C4-2B (cell line): Measurements from ENCODE around the gene NSUN2.
A peak's percentile ranks its signal among the peaks of the same experiment; 100 is the strongest.

Experiments used
- H3K27ac ChIP-seq: fragments of 450-650 bp; 2 replicates; pipeline ENCODE4 v1.5.1; 2017
- ZFX ChIP-seq: fragments of 450-650 bp; IDR thresholded peaks from 2 replicates; pipeline ENCODE4 v1.6.1; 2017
- TF ChIP-seq, protein P1 (sequence below): fragments of 450-650 bp; conservative IDR thresholded peaks from 2 replicates; pipeline ENCODE4 v1.5.1; 2017; ENCODE audit warnings: mild to moderate bottlenecking

NSUN2 gene

DNA sequence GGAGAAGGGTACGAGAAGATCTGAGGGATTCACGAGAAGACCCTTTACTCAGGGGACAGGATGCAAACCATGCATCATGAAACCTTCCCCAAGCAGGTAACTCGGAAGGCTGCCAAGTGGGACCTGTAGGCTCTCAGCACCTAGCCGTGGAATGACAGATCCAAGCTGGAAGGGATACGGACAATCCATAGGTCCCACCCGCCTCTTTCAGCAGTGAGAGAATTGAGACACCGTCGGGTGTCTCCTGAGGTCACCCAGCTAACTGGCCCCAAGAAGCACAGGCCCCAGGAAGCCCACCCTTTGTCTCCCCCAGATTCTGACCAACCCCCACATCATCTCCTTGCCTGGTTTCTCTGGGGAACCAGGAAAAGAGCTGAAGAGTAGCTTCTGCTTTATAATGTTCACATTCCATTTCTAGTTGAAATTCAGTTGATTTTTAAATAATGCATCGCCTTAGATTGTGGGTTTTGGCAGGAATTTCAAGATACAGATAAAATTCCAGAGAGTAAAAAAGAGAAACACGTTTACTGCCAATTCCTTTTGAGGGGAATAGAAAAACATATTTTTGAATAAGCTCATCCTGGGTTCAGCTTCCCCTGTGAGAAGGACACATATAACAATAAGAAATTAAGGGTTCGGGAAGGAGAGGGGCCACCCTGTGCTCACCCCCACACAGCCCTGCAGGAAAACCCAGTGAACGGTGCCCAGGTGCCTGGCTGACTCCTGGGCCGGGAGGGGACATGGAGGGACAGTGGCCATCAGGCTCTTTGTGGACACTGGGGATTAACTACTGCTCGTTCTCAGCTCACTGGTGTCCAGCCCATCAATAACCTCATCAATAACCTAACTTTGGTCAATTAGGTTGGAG lies 51.1 kb downstream of the NSUN2 start:
- TF ChIP-seq, protein P1, sequence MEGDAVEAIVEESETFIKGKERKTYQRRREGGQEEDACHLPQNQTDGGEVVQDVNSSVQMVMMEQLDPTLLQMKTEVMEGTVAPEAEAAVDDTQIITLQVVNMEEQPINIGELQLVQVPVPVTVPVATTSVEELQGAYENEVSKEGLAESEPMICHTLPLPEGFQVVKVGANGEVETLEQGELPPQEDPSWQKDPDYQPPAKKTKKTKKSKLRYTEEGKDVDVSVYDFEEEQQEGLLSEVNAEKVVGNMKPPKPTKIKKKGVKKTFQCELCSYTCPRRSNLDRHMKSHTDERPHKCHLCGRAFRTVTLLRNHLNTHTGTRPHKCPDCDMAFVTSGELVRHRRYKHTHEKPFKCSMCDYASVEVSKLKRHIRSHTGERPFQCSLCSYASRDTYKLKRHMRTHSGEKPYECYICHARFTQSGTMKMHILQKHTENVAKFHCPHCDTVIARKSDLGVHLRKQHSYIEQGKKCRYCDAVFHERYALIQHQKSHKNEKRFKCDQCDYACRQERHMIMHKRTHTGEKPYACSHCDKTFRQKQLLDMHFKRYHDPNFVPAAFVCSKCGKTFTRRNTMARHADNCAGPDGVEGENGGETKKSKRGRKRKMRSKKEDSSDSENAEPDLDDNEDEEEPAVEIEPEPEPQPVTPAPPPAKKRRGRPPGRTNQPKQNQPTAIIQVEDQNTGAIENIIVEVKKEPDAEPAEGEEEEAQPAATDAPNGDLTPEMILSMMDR = no peak
- TF ChIP-seq ZFX = no peak

DNA sequence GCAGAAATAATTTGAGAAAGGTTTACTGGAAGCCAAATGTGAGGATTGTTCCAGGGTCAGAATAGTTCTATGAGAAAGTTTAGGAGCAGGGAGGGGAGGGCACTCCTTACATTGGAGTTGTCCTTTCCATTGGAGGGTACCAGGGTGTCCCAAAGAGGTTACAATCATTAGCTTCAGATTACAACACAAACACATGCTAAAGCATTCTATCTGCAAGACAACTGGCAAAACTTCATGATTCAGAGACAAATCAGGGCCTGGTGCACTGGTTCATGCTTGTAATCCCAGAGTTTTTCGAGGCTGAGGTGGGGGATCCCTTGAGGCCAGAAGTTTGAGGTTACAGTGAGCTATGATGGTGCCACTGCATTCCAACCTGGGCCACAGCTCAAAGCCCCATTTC lies 51.8 kb downstream of the NSUN2 start:
- TF ChIP-seq, protein P1 = no peak
- no peak for TF ChIP-seq ZFX
- no peak overlapping the region for H3K27ac ChIP-seq

More for the DNA sequence above, 51.1 kb downstream of the NSUN2 start:
- no peak overlapping the region for H3K27ac ChIP-seq

DNA sequence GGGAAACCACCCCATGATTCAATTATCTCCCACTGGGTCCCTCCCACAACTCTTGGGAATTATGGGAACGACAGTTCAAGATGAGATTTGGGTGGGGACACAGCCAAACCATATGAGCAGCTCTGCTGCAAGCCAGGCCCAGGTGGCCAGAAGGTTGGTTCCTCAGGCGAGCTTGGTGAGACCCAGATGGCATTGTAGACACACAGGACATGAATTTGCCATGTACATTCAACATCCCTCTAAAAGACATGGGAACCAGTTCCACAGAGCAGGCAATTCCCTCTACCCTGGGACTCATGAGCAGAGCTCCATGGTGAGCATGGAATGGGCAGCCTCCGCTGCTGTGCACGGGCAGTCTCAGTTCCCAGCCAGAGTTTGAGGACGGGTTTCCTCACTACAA lies 53.3 kb downstream of the NSUN2 start:
- no peak for TF ChIP-seq ZFX
- TF ChIP-seq, protein P1 = no peak
- H3K27ac ChIP-seq = no peak overlapping the region

DNA sequence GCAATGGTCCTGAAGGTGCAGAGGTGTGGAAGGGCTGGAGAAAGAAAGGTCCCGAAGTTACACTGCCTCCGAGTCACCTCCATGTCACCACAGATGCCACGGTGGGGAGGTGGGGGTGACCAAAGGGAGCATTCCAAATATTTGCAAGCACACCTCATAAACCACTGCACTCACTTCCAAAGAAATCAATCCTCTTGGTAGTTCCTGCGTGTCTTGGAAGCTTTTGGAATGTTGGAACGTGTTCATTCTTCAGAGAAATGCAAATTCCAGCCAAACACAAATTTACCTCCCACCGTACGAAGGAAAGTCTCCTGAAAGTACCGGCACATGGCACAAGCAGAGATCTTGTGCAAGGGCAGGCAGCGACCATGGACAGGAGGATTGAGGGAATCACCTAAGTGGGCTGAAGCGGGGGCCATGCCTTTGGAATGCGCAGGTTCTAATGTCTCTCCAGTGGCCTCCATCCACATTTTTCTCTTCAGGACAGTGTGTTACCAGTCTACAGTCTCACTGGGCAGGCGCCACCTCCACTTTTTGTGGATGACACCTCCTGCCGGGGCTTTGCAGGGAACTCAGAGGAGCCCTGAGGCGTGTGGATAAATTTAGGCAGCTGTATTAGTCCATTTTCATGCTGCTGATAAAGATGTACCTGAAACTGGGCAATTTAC lies 54.0 kb downstream of the NSUN2 start:
- no peak overlapping the region for H3K27ac ChIP-seq
- TF ChIP-seq, protein P1 = no peak
- no peak for TF ChIP-seq ZFX

DNA sequence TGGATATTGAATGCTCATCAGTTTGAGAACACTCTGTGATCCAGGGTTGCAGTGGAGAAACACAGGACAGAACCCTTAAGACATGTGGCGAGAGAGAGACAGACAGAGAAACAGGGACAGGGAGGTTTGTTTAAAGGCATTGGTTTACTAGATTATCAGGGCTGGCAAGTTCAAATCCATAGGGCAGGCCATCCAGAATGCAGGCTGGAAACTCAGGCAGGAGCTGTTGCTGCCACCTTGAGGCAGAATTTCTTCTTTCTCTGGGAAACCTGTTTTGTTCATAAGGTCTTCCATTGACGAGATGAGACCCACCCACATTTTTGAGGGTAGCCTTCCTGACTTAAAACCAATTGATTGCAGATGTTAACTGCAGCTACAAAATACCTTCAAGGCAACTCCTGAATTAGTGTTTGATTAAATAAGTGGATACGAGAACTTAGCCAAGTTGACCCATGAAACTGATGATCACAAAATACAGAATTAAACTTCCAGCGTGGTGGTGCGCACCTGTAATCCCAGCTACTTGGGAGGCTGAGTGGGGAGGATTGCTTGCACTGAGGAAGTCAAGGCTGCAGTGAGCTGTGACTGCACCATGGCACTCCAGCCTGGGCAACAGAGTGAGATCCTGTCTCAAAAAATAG lies 55.9 kb downstream of the NSUN2 start:
- H3K27ac ChIP-seq = no peak overlapping the region
- TF ChIP-seq, protein P1 = peak; percentile 88
- TF ChIP-seq ZFX = no peak

DNA sequence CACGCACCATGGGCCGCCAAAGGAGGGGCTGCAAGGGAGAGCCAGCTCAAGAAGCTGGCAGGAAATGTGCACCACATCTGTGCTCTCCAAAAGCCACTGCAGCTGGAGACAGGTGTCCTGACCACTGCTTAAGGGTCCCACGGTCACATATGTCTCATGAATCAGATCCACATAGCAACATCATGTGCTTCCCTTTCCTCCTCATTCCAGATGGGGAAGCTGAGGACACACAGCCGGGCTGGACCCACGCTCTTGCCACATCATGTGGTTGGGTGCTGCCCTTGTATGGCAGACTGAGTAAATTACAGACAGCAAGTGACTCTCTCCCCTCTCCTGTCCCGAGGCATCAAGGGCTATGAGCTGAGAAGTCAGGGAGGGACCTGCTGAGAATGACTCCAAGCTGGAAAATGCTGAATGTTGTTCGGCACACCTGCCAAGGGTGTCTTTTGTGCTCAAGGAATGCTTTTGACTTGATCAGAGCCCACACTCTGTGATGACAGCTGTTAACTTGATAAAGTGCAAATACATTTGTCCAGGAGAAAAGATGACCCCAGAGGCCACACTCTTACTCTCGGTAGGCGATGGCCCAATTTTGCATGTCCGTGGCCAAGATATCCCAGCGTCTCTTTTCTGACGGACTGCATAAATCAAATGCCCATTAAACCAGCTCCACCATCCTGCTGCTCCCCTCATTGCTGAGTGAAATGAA lies 58.2 kb downstream of the NSUN2 start:
- no peak overlapping the region for H3K27ac ChIP-seq
- TF ChIP-seq, protein P1 = no peak
- no peak for TF ChIP-seq ZFX
